ENCODE data around the gene CTSH. TPM values are rescaled to one million over a fixed set of nuclear protein-coding genes. Genes with fewer than 3 reads are reported as not detected.
"Not testable (repeated sequence)": the region's sequence is repeated elsewhere in the genome, so short reads cannot be mapped to it uniquely, and the experiment has no call there.

Gene CTSH
- total RNA-seq, 1 donor from 2014 or later: 38.5 TPM

- DNase-seq (ENCODE audit: low spot score) (no peak), ATAC-seq (peak; percentile 53)
Observed at GRCh38 chr15:78944202-78944625, 632 bp downstream of the CTSH start.

- DNase-seq (ENCODE audit: low spot score): no peak
Observed at GRCh38 chr15:78943692-78944091, 1.2 kb downstream of the CTSH start.

GRCh38 chr15:78942741-78943140 lies 2.1 kb downstream of the CTSH start:
- no peak for ATAC-seq
- DNase-seq (ENCODE audit: low spot score): no peak

More at GRCh38 chr15:78943692-78944091, 1.2 kb downstream of the CTSH start:
- no peak for ATAC-seq

- ATAC-seq (no peak), DNase-seq (ENCODE audit: low spot score) (no peak)
Observed at GRCh38 chr15:78938658-78939488, 6.0 kb downstream of the CTSH start.

- DNase-seq (ENCODE audit: low spot score): no peak
Observed at GRCh38 chr15:78937132-78937739, 7.6 kb downstream of the CTSH start.

GRCh38 chr15:78934655-78935023 lies 10.2 kb downstream of the CTSH start:
- DNase-seq (ENCODE audit: low spot score) (no peak), ATAC-seq (no peak)

More at GRCh38 chr15:78937132-78937739, 7.6 kb downstream of the CTSH start:
- ATAC-seq: no peak

- DNase-seq (ENCODE audit: low spot score): no peak
- peak; percentile 82 for ATAC-seq
Observed at GRCh38 chr15:78933823-78934654, 10.8 kb downstream of the CTSH start.

GRCh38 chr15:78933187-78933822 lies 11.5 kb downstream of the CTSH start:
- DNase-seq (ENCODE audit: low spot score) (no peak), ATAC-seq (no peak)

- DNase-seq (ENCODE audit: low spot score) (no peak), ATAC-seq (no peak)
Observed at GRCh38 chr15:78932258-78932808, 12.5 kb downstream of the CTSH start.

GRCh38 chr15:78931439-78932257 lies 13.2 kb downstream of the CTSH start:
- DNase-seq (ENCODE audit: low spot score): no peak
- ATAC-seq: no peak

- peak; percentile 82 for ATAC-seq
Observed at GRCh38 chr15:78930577-78931388, 14.1 kb downstream of the CTSH start.

GRCh38 chr15:78929536-78930264 lies 15.1 kb downstream of the CTSH start:
- ATAC-seq (no peak), DNase-seq (ENCODE audit: low spot score) (no peak)

More at GRCh38 chr15:78930577-78931388, 14.1 kb downstream of the CTSH start:
- peak; percentile 77 for DNase-seq (ENCODE audit: low spot score)

- no peak for DNase-seq (ENCODE audit: low spot score)
- no peak for ATAC-seq
Observed at GRCh38 chr15:78928616-78929093, 16.2 kb downstream of the CTSH start.

GRCh38 chr15:78928176-78928575 lies 16.7 kb downstream of the CTSH start:
- DNase-seq (ENCODE audit: low spot score); ATAC-seq: not testable (repeated sequence)

GRCh38 chr15:78927077-78927790 lies 17.6 kb downstream of the CTSH start:
- DNase-seq (ENCODE audit: low spot score) (no peak), ATAC-seq (no peak)

- DNase-seq (ENCODE audit: low spot score): no peak
- peak; percentile 5 for ATAC-seq
Observed at GRCh38 chr15:78925956-78926743, 18.7 kb downstream of the CTSH start.
